Stimulated activated CD8-positive, alpha-beta memory T cell treated with anti-CD3 and anti-CD28 coated beads, Interleukin-7, amount 100 ng/mL, for 4 hours (primary cell): Measurements from ENCODE around the gene HIP1.
A peak's percentile ranks its signal among the peaks of the same experiment; 100 is the strongest.
"Not testable (repeated sequence)": the region's sequence is repeated elsewhere in the genome, so short reads cannot be mapped to it uniquely, and the experiment has no call there.

ENCODE experiments used
- DNase-seq, 2 donors: peaks; one replicate each; pipeline ENCODE4 v3.0.0-alpha.2; 2020; ENCODE audit warnings: low read depth in 2 of 2

HIP1 gene

DNA sequence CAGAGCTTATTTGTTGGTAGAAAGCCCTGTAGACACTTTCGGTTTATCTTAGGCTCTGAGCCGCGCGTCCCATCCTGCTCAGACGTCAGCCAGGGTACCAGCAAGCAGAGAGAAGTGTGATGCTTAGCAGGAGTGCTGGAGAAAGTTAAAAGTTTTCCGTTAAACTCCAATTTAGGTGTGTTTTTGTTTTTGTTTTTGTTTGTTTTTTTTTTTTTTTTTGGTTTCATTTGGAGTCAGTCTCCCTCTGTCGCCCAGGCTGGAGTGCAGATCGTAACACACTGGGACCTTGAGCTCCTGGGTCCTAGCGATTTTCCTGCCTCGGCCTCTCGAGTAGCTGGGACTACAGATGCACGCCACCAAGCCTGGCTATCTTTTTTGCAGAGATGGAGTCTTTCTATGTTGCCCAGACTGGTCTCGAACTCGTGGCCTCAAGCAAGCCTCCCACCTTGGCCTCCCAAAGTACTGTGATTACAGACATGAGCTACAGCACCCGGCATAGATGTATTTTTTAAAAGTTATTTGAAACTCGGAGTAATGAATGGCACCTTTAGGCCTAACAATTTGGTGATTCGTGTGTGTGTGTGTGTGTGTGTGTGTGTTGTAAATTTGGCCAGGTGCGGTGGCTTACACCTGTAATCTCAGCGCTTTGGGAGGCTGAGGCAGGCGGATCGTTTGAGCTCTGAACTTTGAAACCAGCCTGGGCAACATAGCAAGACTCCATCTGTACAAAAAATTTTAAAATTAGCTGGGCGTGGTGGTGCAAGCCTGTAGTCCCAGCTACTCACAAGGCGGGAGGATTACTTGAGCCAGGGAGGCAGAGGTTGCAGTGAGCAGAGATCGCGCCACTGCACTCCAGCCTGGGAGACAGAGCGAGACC is 1.3 kb upstream of the HIP1 start:
- no peak for DNase-seq

GRCh38 chr7:75738975-75739795 is 444 bp upstream of the HIP1 start:
- peak; percentile 99 to 100 for DNase-seq

- DNase-seq, result no peak
These were observed 711 bp downstream of the HIP1 start for GRCh38 chr7:75737856-75738603.

DNA sequence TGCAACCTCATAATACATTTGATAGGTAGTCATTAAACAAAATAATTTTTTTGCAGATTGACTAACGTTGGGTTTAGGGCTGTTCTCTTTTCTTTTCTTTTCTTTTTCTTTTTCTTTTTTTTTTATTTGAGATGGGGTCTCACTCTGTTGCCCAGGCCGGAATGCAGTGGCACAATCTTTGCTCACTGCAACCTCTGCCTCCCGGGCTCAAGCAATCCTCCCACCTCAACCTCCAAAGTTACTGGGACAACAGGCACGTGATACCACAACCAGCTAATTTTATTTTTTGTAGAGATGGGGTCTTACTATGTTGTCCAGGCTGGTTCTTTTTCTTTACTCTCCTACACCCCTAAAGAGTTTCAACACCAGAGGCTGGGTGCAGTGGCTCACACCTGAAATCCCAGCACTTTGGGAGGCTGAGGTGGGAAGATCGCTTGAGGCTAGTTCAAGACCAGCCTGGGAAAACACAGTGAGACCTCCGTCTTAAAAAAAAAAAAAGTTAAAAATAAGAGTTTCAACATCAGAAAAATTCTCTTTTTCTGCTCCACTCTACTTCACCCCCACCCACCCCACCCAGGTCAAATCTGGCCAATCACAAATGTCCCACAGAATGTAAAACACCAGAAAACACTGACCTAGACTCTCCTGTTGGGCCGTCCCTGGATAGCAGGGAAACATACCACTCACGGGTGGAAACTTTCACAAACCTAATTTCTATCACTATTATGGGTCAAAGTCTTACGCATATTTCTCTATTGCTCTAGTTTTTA is 3.0 kb downstream of the HIP1 start:
- DNase-seq, result no peak

- DNase-seq, result no peak
These were observed 3.9 kb downstream of the HIP1 start for GRCh38 chr7:75734586-75735458.

GRCh38 chr7:75732764-75733630 is 5.7 kb downstream of the HIP1 start:
- no peak for DNase-seq

DNA sequence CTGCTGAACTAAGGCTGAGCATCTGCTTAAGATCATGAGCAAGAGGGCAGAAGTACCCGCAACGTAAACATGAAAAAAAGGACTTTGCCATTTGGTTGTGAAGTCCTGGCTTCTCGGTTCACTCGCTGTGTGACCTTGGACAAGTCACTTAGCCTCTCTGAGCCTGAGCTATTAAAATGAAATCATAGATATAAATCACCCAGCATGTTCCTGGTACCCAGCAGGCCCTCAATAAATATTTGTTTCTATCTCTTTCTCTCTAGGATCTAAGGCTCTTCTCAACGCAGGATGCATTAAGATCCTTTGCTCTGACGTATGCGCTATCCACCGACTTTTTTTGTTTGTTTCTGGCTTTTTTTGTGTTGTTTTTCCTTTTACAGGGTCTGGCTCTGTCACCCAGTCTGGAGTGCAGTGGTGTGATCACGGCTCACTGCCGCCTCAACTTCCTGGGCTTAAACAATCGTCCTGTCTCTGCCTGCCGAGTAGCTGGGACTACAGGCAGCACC is 6.7 kb downstream of the HIP1 start:
- DNase-seq, result no peak

DNA sequence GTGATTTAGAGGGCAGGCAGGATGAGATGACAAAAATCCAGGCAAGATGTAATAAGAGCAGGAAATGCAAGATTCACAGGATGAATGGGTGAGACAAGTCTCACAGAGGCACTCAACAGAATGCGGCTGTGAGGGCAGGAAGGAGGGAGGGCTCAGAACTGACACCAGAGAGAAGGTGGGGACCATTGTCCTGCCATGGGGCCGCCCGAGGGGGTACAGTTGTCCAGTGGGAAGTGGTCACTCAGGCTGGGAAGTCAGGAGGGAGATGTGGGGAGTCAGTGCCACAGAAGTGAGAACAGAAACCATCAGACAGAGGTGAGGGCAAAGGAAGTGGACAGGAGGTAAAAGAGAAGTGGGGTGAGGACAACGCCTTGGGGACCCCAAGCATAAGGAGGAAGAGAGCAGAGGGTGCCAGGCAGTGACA is 8.9 kb downstream of the HIP1 start:
- DNase-seq, result no peak

DNA sequence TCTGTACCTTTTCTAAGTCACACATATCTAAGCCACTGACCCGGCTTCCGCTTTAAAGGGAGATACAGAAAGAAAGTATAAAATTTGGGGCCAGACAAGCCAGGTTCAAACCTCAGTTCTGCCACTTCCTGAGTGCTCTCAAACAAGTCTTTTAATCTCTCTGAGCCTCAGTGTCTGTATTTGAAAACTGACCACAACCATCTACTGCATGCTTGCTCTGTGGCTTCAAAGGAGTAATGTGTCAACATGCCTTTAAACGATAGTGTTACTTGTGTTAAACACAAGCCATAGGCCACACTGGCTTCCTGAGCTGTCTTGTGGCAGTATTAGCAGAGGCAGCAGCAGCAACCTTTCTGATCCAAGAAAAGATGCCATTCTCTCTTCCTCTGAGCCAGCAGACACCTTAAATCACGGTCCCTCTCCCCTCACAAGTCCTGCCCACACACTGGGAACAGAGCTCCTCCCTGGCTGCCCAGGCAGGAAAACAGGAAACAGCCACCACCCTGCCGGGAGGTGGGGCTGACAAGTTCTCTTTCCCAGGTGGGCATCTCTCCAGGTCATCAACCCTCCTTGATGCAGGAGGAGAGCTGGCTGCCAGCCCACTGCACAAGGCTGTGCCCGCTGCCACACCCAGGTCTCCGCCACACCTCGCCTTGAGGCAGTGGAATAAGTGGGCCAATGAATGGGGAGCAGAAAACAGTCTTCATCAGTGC is 10.7 kb downstream of the HIP1 start:
- peak; percentile 6 to 8 for DNase-seq

GRCh38 chr7:75727351-75727750 is 11.4 kb downstream of the HIP1 start:
- not testable (repeated sequence) for DNase-seq

DNA sequence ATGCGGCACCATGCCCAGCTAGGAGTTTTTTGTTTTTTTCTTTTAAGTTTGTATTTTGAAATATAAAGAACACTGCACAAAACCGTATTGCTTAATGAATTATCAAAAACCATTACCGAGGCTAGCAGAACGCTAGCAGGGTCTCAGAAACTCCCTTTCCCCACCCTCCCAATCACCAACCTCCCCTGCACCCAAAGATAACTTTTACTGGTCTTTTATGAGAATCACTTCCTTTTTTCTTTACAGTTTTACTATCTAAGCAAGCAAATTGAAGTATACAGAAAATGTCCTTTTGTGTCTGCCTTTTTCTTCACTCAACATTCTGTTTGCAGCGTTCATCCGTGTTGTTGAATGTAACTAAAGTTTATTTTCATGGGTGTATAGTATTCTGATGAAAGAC is 13.4 kb downstream of the HIP1 start:
- no peak for DNase-seq

DNA sequence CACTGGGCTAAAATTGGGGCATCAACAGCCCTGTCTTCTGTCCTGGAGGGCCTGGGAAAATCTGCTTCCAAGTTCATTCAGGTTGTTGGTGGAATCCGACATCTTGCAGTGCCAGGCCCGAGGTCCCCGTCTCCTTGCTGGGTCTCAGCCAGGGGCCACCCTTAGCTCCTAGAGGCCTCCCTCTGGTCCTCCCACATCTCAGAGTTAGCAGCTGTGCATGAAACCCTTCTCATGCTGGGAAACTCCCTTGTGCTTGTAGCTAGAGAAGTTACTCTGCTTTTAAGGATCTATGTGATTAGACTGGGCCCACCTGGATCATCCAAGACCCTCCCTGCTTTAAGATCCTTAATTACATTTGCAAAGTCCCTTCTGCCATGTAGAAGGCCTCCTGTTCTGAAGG is 15.3 kb downstream of the HIP1 start:
- no peak for DNase-seq

DNA sequence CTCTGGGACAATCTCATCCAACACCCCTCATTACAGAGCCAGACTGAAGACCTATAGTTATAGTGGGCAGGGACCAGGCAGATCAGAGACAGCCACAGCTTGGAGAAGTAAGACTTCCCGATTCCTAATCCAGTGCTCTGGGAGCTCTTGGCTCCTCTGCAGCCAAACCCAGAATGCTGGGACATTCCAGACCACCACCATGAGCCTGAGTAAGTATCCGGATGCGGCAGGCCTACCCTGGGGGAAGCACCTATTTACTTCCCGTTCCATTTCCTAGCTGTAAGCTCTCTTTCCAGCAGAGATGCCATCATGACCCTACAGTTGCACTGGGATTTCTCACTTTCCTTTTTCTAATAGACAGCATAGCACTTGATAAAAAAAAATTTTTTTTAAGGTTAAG is 16.4 kb downstream of the HIP1 start:
- DNase-seq, result no peak

DNA sequence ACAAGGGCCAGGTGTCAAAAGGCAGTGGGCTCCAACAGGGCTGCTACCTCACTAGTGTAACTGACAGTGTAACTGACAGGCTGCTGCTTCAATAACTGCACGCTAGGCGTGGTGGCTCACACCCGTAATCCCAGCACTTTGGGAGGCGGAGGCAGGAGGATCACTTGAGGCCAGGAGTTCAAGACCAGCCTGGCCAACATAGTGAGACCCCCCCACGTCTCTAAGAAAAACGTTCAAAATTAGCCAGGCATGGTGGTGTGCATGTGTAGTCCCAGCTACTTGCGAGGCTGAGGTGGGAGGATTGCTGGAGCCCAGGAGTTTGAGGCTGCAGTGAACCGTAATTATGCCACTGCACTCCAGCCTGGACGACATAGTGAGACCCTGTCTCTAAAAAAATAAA is 16.8 kb downstream of the HIP1 start:
- DNase-seq, result not testable (repeated sequence)

GRCh38 chr7:75721426-75721825 is 17.3 kb downstream of the HIP1 start:
- no peak for DNase-seq

- no peak for DNase-seq
These were observed 19.1 kb downstream of the HIP1 start for GRCh38 chr7:75719626-75720025.

DNA sequence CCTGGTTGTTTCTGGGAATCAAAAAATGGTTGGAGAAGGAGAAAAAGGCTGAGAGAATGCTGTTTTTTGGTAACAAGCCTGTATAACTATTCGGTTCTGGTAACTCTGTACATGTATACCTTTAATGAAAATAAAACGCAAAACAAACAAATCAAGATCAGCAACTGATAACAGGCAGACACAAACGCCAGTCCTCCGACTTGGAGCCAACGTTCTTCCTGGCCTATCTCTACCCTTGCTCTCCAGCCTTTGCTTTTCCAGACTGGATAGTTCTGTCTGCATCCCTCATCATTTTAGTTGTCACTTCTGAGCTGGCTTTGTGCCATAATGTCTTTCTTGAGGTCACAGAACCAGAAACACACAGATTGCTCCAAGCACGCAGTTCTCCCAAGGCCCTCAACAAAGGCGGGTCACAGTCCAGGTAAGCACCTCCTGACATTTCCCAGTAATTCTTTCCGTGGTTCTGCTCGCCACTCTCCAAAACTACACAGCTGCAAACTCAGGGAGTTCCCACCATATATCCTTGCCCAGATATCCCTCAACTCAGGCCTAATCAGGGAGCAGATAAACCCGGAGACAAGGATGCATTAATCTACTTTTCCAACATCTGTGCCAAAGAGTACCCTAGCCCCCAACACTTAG is 20.2 kb downstream of the HIP1 start:
- no peak for DNase-seq

GRCh38 chr7:75717746-75718145 is 21.0 kb downstream of the HIP1 start:
- not testable (repeated sequence) for DNase-seq
